HG03378 (cell line): ENCODE results near the gene CTDSPL.
"Not testable (repeated sequence)": the region's sequence is repeated elsewhere in the genome, so short reads cannot be mapped to it uniquely, and the experiment has no call there.

Experiments used
- ATAC-seq: cut with Tn5 transposase; IDR thresholded peaks from one replicate; pipeline ENCODE4 v1.9.1; 2021; ENCODE audit warnings: mild to moderate bottlenecking, moderate library complexity; ENCODE audit not compliant: unreplicated experiment

CTDSPL gene

GRCh38 chr3:38031022-38031994 is 169.6 kb downstream of the CTDSPL start:
- ATAC-seq = no peak

GRCh38 chr3:38032328-38032865 is 170.7 kb downstream of the CTDSPL start:
- ATAC-seq = no peak

GRCh38 chr3:38033586-38033985 is 171.9 kb downstream of the CTDSPL start:
- not testable (repeated sequence) for ATAC-seq
